GM19099 (cell line): ENCODE data around the gene ASXL2.

ENCODE experiments used
- POLR2A ChIP-seq: IDR thresholded peaks from 3 replicates; pipeline ENCODE4 v1.6.1; 2011; ENCODE audit warnings: low read depth; ENCODE audit not compliant: insufficient read length; ENCODE audit errors: extremely low read depth

Gene ASXL2

GRCh38 chr2:25692737-25693445 is 185.4 kb downstream of the ASXL2 start:
- TF ChIP-seq POLR2A: no peak

GRCh38 chr2:25692143-25692542 is 186.1 kb downstream of the ASXL2 start:
- no peak for TF ChIP-seq POLR2A

- TF ChIP-seq POLR2A: no peak
Measured at GRCh38 chr2:25690058-25690457, 188.2 kb downstream of the ASXL2 start.

- TF ChIP-seq POLR2A: no peak
Measured at GRCh38 chr2:25688236-25688635, 190.1 kb downstream of the ASXL2 start.

- no peak for TF ChIP-seq POLR2A
Measured at GRCh38 chr2:25685741-25686140, 192.5 kb downstream of the ASXL2 start.

- no peak for TF ChIP-seq POLR2A
Measured at GRCh38 chr2:25684577-25685473, 193.5 kb downstream of the ASXL2 start.
